K562 (cell line): Measurements from ENCODE around the gene CLSTN1. TPM values are rescaled to one million over a fixed set of nuclear protein-coding genes. Genes with fewer than 3 reads are reported as not detected.

Experiments used
- ARID4B ChIP-seq: sonication (generic); formaldehyde crosslinking; IDR thresholded peaks from 2 replicates; pipeline ENCODE4 v1.8.0; 2022; ENCODE audit warnings: mild to moderate bottlenecking, missing genetic modification reagents
- ARNT ChIP-seq, 2 experiments: fragments of 450-650 bp; IDR thresholded peaks; 2 replicates each; pipeline ENCODE4 v1.6.1; 2016; ENCODE audit warnings: mild to moderate bottlenecking in 1 of 2
- ATF7 ChIP-seq: fragments of 450-650 bp; IDR thresholded peaks from 2 replicates; pipeline ENCODE4 v1.7.1; 2014; ENCODE audit warnings: mild to moderate bottlenecking, moderate library complexity
- E2F5 ChIP-seq: sonication (generic); formaldehyde crosslinking; IDR thresholded peaks from 2 replicates; pipeline ENCODE4 v1.8.0; 2022; ENCODE audit warnings: mild to moderate bottlenecking, missing genetic modification reagents
- IFI16 ChIP-seq: fragments of 250-450 bp; sonication (Bioruptor Pico); IDR thresholded peaks from 2 replicates; pipeline ENCODE4 v2.1.2; 2022; ENCODE audit warnings: mild to moderate bottlenecking, inconsistent platforms
- PBX2 ChIP-seq, 2 experiments: IDR thresholded peaks in 1 of 2; conservative IDR thresholded peaks in 1 of 2; 2 replicates each; pipeline ENCODE4 v1.6.1; 2016; ENCODE audit warnings: low read depth in 2 of 2, mild to moderate bottlenecking in 1 of 2, missing compliant biosample characterization in 1 of 2, missing genetic modification characterization in 1 of 2, moderate library complexity in 1 of 2
- PHF8 ChIP-seq: fragments of 200-600 bp; sonication (generic); IDR thresholded peaks from 2 replicates; pipeline ENCODE4 v1.6.1; 2012; ENCODE audit warnings: mixed run types, mild to moderate bottlenecking, inconsistent platforms, low read length, moderate library complexity, borderline replicate concordance
- RB1 ChIP-seq: fragments of 450-650 bp; IDR thresholded peaks from 2 replicates; pipeline ENCODE4 v1.6.1; 2017; ENCODE audit warnings: low read depth, mild to moderate bottlenecking
- SETDB1 ChIP-seq: IDR thresholded peaks from one replicate; pipeline ENCODE4 v1.6.1; 2012; ENCODE audit warnings: low read length, control low read depth, inconsistent platforms
- ZBTB34 ChIP-seq: fragments of 250-450 bp; sonication (Bioruptor Pico); IDR thresholded peaks from 2 replicates; pipeline ENCODE4 v1.8.0; 2021; ENCODE audit warnings: mild to moderate bottlenecking, moderate library complexity
- ZC3H4 ChIP-seq: sonication (generic); formaldehyde crosslinking; IDR thresholded peaks from 2 replicates; pipeline ENCODE4 v1.9.0; 2021; ENCODE audit warnings: missing genetic modification reagents, borderline replicate concordance
- ZNF324 ChIP-seq: fragments of 250-450 bp; sonication (Bioruptor Pico); IDR thresholded peaks from 2 replicates; pipeline ENCODE4 v1.4.0; 2020; ENCODE audit warnings: mild to moderate bottlenecking
- ZNF512 ChIP-seq: IDR thresholded peaks from 2 replicates; pipeline ENCODE4 v1.6.1; 2016; ENCODE audit warnings: missing genetic modification characterization, missing compliant biosample characterization
- polyA plus RNA-seq, 8 experiments: library from polyadenylated mRNA; depleted of rRNA in 4 of 8; stranded (reverse) in 5 of 8; unstranded in 3 of 8; fragments of >200 nt; fragmentation: Nextera tagmentation in 2 of 8; fragmentation: Illumina TruSeq in 1 of 8; extraction: Ambion mirVana in 2 of 8; extraction: Trizol in 1 of 8; gene quantifications; 2 replicates each; pipeline versions ENCODE4 v1.2.1 to v1.2.3, GENCODE V29; 2011 to 2014; ENCODE audit warnings: inconsistent platforms in 1 of 8, missing spikeins in 1 of 8
- total RNA-seq, 7 experiments: library from RNA; depleted of rRNA in 6 of 7; stranded (reverse); fragments of >200 nt in 6 of 7; fragmentation: Illumina TruSeq in 2 of 7; extraction: Trizol in 2 of 7; gene quantifications; 2 replicates each; pipeline versions ENCODE4 v1.2.1 to v1.2.3, GENCODE V29; 2011 to 2021; ENCODE audit warnings: low replicate concordance in 1 of 7

The CLSTN1 gene
- total and polyA plus RNA-seq, 9 of the 15 experiments (the other 6 are each of a cell fraction or from before 2014, with no cell fraction given) = 1.1 to 32.5 (median 13.3) TPM

GRCh38 chr1:9687120-9687873 lies 136.5 kb downstream of the CLSTN1 start (continued):
- TF ChIP-seq ARID4B (CRISPR knock-in tag) (peak; percentile 78), ARNT (IDR thresholded peaks at IDR 0.05) (peak in 1 of 2 experiments; percentile 38; a peak in 1 of 4 replicates), SETDB1 (no peak), E2F5 (no peak), PHF8 (peak; percentile 69; the same call in 1 of the 2 replicates), ATF7 (peak; percentile 50; the same call in 1 of the 2 replicates), ZC3H4 (CRISPR knock-in tag) (no peak), ZBTB34 (CRISPR knock-in tag) (no peak), IFI16 (CRISPR knock-in tag) (no peak), ZNF324 (no peak), PBX2 (CRISPR knock-in tag; IDR thresholded peaks at IDR 0.05; ENCODE audit: low read depth) (no peak), PBX2 (tag; conservative IDR thresholded peaks at IDR 0.05; ENCODE audit: low read depth) (no peak), ZNF512 (tag) (no peak), RB1 (peak; percentile 42)
